ENCODE data around the gene ARHGDIA. TPM values are rescaled to one million over a fixed set of nuclear protein-coding genes. Genes with fewer than 3 reads are reported as not detected.

The ARHGDIA gene
- total RNA-seq, 2 experiments from 2014 or later = 706 to 715 TPM

DNA sequence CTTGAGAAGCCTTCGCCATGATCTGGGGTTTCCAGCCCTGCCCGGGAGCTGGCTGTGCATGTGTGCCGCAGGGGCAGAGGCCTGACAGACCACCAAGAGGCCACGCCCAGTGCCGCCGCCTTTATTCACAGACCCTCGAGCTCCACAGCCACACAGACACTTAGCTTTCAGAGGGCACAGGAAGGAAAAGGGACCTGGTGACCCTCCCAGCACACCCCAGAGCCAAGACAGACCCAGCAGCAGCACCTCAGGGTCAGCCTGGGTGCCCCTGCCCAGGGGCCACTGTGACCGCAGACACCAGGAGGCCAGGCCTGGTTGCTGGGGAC, 48.9 kb downstream of the ARHGDIA start:
- Mint-ChIP-seq H3K4me3 (no peak overlapping the region), H3K9me3 (no peaks in the 10 kb centered on the region), H3K4me1 (ENCODE audit: low read depth) (no peaks in the 10 kb centered on the region), H3K36me3 (ENCODE audit: low read depth) (peaks cover 8% of the 10 kb centered on the region), H3K27ac (no peak overlapping the region), H3K27me3 (peaks cover 5% of the 10 kb centered on the region)
- POLR2A ChIA-PET = interaction anchor here (1.1 kb wide), 1 partner anchor 11 kb away, joined by 3 read pairs; the partner anchor contains the start of gene MCRIP1
- TF ChIP-seq, protein P1, sequence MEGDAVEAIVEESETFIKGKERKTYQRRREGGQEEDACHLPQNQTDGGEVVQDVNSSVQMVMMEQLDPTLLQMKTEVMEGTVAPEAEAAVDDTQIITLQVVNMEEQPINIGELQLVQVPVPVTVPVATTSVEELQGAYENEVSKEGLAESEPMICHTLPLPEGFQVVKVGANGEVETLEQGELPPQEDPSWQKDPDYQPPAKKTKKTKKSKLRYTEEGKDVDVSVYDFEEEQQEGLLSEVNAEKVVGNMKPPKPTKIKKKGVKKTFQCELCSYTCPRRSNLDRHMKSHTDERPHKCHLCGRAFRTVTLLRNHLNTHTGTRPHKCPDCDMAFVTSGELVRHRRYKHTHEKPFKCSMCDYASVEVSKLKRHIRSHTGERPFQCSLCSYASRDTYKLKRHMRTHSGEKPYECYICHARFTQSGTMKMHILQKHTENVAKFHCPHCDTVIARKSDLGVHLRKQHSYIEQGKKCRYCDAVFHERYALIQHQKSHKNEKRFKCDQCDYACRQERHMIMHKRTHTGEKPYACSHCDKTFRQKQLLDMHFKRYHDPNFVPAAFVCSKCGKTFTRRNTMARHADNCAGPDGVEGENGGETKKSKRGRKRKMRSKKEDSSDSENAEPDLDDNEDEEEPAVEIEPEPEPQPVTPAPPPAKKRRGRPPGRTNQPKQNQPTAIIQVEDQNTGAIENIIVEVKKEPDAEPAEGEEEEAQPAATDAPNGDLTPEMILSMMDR (IDR thresholded peaks at IDR 0.05) = no peak
- H3K27ac ChIP-seq (ENCODE audit: low read depth in 1 of 2, low read length in 2 of 2) = no peak overlapping the region
- H3K4me3 ChIP-seq (ENCODE audit: low read length) = no peak overlapping the region
- intact Hi-C loops (cut with DNase I, micrococcal nuclease) = no loop called here
- ATAC-seq (ENCODE audit: poor library complexity) (no peak), DNase-seq (no peak)
- H3K9me3 ChIP-seq (ENCODE audit: control insufficient read depth in 1 of 2, insufficient read depth in 1 of 2, low read length in 2 of 2) = peaks cover 0 to 3% of the 10 kb centered on the region in 2 experiments
- H3K36me3 ChIP-seq (ENCODE audit: insufficient read depth, low read length) = peaks cover 17% of the 10 kb centered on the region
- peaks cover 7% of the 10 kb centered on the region for H3K4me1 ChIP-seq (ENCODE audit: insufficient read depth, low read length)
- CTCF ChIA-PET = no interaction called here
- H3K27me3 ChIP-seq (ENCODE audit: control insufficient read depth in 1 of 2, insufficient read depth in 2 of 2, low read length in 2 of 2) = no peaks in the 10 kb centered on the region

DNA sequence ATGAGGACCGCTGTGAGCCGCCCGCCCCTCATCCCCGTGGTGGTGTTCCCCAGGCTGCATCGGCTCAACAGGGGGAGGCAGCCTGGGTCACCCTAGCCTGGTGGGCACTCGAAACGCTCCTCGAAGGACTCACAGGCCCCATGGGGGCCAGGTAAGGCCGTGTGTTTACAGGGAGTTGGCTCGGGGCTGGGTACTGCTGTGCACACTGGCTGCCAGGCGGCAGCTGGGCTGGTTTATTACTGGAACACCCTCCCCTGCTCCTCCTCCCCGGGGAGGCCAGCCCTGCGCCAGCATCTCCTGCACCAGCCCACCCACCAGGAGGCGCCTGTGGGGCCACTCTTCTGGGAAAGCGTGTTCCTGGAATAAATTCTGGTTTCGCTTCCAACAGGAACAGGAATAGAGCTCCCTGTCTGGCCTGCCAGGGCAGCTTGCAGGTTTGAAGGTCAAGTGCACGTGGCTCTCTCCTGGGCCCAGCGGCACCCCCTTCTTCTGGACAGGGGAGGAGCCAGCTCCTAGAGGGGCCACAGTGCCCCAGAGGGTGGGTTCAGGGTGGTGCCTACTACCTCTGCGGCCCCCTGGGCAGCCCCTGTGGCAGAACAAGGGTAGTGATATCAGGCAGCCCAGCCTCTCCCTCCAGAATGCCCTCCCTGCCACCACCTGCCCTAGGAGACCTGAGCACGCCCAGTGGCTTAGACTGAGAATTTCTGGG, 49.4 kb downstream of the ARHGDIA start:
- TF ChIP-seq, protein P1 (IDR thresholded peaks at IDR 0.05) = no peak
- no peaks in the 10 kb centered on the region for H3K4me1 Mint-ChIP-seq (ENCODE audit: low read depth)
- Histone ChIP-seq H3K9me3 (ENCODE audit: control insufficient read depth in 1 of 2, insufficient read depth in 1 of 2, low read length in 2 of 2) (peaks cover 0 to 3% of the 10 kb centered on the region in 2 experiments), H3K4me3 (ENCODE audit: low read length) (no peak overlapping the region), H3K27ac (ENCODE audit: low read depth in 1 of 2, low read length in 2 of 2) (no peak overlapping the region), H3K4me1 (ENCODE audit: insufficient read depth, low read length) (peaks cover 7% of the 10 kb centered on the region), H3K36me3 (ENCODE audit: insufficient read depth, low read length) (peaks cover 17% of the 10 kb centered on the region), H3K27me3 (ENCODE audit: control insufficient read depth in 1 of 2, insufficient read depth in 2 of 2, low read length in 2 of 2) (no peaks in the 10 kb centered on the region)
- peaks cover 5% of the 10 kb centered on the region for H3K27me3 Mint-ChIP-seq
- H3K4me3 Mint-ChIP-seq = no peak overlapping the region
- peaks cover 8% of the 10 kb centered on the region for H3K36me3 Mint-ChIP-seq (ENCODE audit: low read depth)
- H3K9me3 Mint-ChIP-seq = no peaks in the 10 kb centered on the region
- ATAC-seq (ENCODE audit: poor library complexity) (no peak), DNase-seq (peak in 1 of 14 experiments; percentile 12)
- CTCF ChIA-PET = no interaction called here
- intact Hi-C loops (cut with DNase I, micrococcal nuclease) = no loop called here
- H3K27ac Mint-ChIP-seq = no peak overlapping the region
- POLR2A ChIA-PET = interaction anchor here (1.1 kb wide), 1 partner anchor 11 kb away, joined by 3 read pairs; the partner anchor contains the start of gene MCRIP1

DNA sequence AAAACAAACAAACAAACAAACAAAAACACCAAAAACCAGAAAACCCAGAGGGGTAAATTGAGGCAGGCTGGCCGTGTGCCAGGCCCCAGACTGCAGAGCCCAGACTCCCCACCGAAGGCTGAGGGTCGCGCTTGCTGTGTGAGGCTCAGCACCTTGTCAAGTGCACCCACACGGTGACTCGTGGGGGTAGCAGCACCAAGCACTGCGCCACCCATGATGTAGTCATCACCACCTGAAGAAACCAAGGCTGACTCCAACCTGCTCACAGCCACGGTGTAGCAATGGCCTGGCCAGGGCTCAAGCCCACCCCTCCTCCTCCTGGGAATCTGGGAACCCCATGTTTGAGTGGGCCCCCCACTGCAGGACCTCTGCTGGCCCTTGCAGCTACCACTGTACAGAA, 50.0 kb downstream of the ARHGDIA start:
- peaks cover 8% of the 10 kb centered on the region for H3K36me3 Mint-ChIP-seq (ENCODE audit: low read depth)
- TF ChIP-seq, protein P1 (IDR thresholded peaks at IDR 0.05) = no peak
- DNase-seq = no peak
- ATAC-seq (ENCODE audit: poor library complexity) = no peak
- no peak overlapping the region for H3K27ac ChIP-seq (ENCODE audit: low read depth in 1 of 2, low read length in 2 of 2)
- peaks cover 0 to 3% of the 10 kb centered on the region in 2 experiments for H3K9me3 ChIP-seq (ENCODE audit: control insufficient read depth in 1 of 2, insufficient read depth in 1 of 2, low read length in 2 of 2)
- no peak overlapping the region for H3K27ac Mint-ChIP-seq
- H3K27me3 Mint-ChIP-seq = peaks cover 7% of the 10 kb centered on the region
- ChIA-PET CTCF (no interaction called here), POLR2A (no interaction called here)
- H3K4me1 Mint-ChIP-seq (ENCODE audit: low read depth) = no peaks in the 10 kb centered on the region
- H3K4me3 Mint-ChIP-seq = no peak overlapping the region
- intact Hi-C loops (cut with DNase I, micrococcal nuclease) = no loop called here
- no peaks in the 10 kb centered on the region for H3K27me3 ChIP-seq (ENCODE audit: control insufficient read depth in 1 of 2, insufficient read depth in 2 of 2, low read length in 2 of 2)
- peaks cover 7% of the 10 kb centered on the region for H3K4me1 ChIP-seq (ENCODE audit: insufficient read depth, low read length)
- H3K9me3 Mint-ChIP-seq = no peaks in the 10 kb centered on the region
- H3K4me3 ChIP-seq (ENCODE audit: low read length) = no peak overlapping the region
- peaks cover 17% of the 10 kb centered on the region for H3K36me3 ChIP-seq (ENCODE audit: insufficient read depth, low read length)

Measured in CD4-positive, alpha-beta T cell (primary cell).